Activated T-cell treated with anti-CD3 and anti-CD28 coated beads for 24 hours (primary cell): ENCODE data around the gene CDYL.
A peak's percentile ranks its signal among the peaks of the same experiment; 100 is the strongest.

Experiments
- DNase-seq: peaks from one replicate; pipeline ENCODE4 v3.0.0-alpha.2; 2020; ENCODE audit warnings: low read depth

Gene CDYL

DNA sequence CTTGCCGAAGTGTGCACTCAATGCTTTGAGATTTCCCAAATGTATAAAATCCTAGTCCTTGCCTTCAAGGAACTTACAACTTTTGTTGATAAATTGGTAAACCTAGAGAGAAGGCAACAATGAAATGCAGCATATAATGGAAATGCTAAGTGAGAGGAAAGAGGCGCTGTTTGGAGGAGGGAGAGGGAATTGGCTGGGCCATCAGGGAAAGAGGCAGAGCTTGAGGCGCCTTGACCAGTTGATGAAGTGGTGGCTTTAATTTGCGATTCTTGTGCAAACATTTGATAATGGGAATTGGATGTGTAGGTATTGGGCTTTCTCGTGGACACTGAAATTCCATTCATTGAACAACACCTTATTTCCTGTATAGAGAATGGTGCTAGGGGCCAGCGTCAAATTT, 1.9 kb upstream of the CDYL start:
- no peak for DNase-seq

DNA sequence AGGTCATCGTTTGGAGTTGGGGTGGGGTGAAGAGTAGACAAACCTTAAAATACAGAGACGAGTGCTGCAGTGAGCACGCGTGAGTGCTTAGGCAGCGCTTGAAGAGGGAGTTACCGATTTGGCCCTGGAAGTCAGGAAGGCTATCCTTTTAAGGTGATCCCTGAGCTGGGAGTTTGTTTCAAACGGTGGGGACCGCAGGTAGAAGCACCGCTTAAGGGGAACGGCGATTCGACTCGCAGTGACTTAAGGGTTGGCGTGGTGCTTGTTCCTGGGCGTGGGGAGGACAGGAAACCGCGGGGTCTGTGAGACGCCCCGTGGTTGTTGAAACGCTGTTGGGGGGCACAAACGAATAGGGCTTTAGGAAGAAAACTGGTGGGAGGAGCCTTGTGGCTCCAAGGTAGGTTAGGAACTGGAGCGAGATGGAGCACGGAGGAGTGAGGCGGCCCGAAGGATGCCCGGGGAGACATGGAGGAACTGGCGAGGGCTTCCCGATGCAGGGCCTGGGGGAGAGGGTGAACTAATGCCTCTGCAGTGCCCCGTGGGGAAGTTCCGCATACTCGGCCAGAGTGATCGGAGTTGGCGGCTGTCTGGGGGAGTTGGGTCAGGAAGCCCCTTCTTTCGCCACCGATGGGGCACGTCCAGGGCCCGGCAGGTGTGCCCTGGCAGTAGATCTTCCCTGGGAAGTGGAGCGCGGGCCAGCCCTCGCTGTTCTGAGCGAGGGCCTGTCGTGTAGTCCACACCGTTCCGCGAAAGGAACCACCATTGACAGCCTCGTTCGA, 1.3 kb upstream of the CDYL start:
- no peak for DNase-seq

DNA sequence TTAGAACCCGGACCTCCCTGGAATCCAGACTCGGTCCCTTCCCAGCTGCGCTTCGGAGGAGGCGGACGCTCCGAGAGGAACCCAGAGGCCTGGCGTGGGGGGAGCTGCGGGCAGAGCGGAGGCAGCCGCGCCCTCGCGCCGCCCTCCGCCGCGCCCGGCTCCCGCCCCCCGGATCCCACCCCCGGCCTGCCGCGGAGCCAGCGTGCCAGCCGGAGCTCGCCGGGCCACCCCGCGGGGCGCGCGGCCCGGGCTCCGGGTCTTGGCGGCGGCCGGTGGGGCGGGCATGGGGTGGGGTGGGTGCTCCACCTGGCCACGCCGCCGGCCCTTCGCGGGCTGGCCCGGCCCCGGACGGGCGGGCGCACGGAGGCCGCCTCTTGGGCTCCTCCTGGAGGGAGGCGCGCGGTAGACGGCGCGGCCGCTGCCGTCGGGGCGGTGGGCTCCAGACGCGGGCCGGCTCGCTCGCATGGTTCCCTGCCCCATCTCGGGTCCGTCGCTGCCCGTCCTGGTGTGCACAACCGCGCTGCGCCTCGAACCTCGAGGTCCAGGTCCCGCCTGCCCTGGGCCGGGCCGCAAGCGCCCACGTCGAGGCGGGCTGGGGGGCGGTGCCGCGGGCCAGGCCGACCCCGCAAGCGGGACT, 592 bp upstream of the CDYL start:
- DNase-seq: peak; percentile 55

DNA sequence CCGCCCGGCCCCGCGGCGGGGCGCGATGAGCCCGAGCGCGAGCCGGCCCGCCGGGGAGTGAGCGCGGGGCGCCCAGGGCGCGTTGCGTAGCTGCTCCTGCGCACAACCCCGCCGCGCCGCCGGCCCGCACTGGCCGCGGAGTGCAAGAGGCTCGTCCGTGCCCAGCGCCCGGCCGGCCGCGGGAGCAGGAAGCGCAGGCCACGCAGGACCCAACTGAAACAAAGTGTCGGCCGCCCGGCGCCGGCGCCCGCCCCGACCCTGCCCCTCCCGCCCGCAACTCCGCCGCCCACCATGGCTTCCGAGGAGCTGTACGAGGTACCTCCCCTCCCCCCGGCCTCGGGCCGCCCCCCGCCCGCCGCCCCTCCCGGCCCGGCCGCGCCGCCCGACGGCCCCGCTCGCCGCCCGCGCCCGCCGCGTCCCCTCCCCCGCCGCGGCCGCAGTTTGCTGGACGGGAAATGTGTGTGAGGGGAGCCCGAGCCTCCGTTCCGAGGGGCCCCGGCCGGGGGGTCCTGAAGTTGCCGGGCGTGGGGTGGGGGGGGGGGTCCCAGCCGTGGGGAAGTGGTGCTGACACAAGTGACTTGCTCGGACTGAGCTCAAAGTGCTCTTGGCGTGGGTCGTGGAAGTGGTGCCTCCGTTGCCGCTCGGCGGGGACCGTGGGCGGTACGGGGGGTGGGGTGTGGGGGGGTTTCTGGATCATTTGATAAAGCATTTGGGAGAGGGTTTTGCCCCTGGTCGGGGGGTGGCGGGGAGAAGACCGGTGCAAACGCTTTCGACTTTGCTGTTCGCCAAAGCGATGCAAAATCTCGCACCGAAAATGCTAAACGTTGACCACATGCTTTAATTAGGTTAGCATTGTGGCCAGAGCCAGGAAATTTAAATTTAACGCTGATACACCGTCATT, 539 bp downstream of the CDYL start:
- no peak for DNase-seq

DNA sequence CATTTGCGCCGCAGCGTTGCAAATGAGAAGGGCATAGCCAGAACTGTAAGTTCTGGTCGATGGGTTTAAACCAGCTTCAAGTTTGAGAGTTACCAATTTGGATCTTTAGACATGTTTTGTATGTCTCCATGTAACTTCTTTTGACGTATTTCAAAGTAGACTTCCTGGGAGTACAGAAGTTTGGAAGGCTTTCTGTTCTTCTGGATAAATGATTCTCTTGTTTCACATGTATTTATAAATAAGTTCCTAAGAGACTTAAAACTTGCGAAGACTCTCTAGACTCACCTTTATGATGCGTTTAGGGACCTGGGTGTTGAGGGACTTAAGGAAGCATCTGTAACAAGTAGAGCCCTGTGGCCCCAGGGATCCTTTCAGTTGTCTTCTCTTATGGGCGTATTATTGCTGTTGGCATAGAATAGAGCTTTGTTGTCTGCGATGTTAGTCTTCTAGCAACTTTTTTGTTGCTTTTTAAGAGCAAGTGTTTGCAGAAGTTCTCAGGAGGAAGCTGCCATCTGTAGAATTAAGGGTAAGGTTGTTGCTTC, 1.3 kb downstream of the CDYL start:
- no peak for DNase-seq

DNA sequence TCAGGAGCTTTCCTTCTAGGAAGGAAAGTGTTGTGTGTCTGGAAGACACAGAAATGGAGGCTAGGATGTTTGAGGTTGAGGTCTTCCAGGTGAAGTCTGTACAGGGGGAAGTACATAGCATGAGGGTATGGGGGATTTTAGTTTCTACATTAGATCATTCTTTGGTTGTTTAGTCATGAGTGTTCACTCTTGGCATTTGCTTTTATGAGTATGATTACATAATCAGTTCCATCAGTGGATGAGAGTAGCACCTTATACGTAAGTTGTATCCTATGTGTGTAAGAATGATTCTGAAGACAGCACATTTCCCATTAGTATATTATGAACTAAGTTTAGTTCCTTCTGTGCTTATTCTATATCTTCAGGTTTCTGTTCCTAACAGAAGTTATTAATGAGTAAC, 1.9 kb downstream of the CDYL start:
- no peak for DNase-seq

DNA sequence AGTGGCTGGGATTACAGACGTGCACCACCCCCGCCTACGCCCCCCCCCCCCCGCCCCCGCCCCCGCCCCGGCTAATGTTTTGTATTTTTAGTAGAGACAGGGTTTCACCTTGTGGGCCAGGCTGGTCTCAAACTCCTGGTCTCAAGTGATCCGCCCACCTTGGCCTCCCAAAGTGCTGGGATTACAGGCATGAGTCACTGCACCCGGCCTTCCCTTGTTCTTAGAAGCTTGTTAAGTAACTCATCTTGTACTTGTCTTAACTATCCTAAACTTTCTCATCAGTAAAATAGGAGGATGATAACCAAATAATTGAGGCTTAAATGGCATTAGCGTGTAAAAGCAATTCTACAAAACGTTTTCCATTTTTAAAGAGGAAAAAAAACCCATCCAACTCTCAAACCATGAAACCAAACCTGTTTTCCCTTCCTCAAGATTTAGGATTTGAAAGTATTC, 4.2 kb downstream of the CDYL start:
- DNase-seq: no peak

DNA sequence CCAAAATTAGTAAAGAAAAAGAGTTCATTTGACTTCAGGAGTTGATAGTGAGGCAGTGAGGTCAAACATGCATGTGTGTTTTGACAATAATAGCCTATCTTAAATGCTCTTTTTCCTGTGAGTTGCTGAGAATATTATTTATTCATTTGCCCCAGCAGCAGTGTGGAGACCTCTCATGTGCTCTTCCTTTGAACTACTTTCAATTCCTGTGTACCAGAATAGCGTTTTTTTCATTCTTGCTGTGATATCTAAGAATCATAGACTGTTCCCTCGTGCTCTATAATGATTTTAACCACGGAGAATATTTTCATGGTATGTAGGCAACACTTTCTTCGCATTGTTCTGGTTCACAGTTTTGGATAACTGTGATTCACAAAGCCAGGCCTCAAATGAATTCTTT, 5.2 kb downstream of the CDYL start:
- DNase-seq: no peak

DNA sequence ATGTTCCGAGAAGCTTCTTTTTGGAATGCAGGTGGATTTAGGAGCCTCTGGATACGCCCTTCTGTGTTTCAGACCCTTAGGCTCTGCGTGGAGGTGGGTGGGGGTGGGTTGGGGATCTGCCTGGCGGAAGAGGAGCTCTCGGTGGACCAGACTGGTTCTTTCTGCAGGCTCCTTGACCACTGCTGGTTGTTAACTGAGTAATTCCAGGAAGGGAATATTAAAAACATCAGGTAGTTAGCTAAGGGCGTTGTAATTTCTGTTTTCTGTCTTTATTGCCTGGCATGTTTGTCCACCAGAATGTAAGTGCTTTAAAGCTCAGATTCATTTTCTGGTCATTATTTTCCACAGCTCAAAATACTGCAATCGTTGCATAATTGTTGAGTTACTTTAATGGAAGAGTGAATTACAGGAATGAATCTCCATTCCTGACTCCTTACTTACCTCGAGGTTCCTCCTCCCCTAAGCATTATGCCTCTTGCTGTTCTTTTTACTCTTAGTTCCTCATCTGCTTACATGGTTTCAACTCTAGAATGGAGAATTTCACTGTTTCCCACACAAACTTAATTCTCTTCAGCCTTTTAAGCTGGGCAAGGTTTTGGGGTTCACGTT, 5.9 kb downstream of the CDYL start:
- no peak for DNase-seq

DNA sequence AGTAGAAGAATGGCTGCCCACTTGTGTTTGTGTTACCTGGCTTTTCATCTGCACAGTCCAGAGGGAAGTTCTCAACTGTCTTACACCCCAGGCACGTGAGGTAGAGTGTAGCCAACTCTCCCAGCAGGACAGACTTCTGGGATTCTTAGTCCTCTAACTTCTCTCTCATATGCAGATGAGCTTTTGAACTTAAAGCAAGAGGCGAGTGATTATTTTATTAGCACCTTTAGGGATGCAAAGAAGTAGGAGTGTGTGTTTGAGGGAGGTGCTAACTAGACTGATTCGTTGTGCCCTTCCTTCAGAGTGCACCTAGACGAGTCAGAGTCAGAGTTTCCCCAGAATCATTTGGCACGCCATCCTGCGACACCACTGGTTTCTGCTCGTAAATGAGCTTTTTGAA, 10.8 kb downstream of the CDYL start:
- DNase-seq: no peak

DNA sequence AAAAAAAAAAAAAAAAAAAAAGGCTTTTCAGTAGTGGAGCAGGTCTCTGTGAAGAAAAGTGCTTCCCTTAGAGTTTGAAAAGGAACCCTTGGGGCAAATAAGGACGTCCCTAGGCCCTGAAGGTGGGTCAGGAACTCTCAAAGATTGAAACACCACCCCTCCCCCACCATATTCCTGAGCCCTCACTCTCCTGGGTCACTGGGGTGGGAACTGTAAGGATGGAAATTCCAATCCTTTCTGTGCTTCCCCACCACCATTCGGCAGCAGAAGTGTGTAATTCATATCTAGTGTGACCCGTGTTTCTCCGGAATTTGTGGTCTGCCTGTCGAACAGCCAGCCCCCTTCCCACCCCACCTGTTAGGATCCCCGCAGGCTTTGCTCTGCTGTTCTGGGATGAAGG, 12.3 kb downstream of the CDYL start:
- DNase-seq: no peak

DNA sequence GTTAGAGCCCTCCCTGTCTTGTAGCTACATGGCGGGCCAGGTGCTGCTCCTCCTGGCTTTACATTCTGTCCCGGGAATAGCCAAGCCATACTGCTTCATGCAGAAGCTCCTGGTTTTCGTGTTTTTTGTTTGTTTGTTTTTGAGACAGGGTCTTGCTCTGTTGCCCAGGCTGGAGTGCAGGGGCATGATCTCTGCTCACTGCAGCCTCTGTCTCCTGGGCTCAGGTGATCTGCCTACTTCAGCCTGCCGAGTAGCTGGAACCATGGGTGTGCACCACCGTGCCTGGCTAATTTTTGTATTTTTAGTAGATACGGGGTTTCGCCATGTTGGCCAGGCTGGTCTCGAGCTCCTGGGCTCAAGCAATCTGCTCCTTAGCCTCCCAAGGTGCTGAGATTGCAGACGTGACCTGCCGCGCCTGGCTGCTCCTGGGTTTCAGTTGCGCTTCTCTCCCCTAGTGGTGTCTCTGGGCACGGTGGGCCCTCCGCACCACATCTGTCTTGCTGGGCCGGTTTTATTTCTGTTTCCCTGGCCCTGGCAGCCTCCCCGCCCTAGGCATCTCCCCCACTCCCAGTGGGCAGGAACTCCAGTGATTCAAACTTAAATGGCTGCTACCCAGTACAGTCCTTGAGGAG, 12.9 kb downstream of the CDYL start:
- no peak for DNase-seq

DNA sequence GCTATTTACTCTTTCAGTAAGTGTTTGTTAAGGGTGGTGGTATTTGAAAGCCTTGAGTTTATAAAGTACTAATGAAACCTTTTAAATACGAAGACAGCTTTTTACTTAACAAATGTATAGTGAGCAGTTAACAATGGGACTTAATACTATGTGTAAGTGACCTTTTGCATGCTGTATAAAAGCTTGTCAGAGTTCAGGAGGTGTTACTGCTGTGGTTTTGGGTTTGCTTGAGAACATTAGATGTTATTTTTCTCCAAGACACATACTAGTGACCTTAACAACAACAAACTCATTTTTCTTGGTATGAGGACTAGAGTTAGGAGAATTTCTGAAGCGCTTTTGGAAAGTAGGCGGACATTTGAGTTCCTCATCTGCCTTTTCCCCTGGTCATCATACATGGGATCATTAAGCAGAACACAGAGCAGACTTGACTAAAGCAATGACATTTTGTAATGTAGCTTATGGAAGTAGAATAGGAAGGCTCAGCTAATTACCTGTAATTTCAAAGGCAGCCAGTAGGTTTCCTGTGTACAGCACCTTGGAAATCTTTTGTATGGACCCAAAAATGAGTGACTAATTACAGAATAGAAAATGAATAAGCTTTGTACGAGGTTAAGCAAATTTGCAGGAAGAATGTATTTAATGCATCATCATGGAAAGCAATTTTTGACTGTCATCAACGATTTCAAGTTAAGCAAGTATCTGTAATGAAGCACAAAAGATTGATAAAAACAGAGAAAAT, 14.1 kb downstream of the CDYL start:
- no peak for DNase-seq

DNA sequence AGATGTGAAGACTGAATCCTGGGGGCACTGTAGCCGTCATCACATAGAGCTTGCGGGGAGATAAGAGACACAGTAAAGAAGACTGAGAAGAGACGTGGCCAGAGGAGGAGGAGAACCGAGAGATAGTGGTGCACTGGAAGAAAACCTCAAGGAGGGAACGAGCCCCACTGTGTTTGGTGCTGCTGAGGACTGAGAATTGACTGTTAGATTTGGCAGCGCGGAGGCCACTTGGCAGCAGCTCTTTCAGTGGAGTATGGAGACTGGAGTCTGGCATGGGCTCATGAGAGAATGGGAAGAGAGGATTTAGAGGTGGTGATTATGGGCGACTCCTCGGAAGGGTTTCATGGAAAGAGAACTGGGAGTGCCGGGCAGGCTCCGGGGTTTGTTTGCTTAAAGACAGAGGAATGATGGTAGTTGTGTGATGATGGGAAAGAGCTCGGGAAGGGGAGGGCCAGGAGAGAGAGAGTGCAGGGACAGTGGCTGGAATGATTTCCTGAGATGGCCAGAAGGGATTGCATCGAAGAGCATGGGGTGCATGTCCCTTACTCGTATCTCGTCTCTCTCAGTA, 18.0 kb downstream of the CDYL start:
- DNase-seq: no peak

DNA sequence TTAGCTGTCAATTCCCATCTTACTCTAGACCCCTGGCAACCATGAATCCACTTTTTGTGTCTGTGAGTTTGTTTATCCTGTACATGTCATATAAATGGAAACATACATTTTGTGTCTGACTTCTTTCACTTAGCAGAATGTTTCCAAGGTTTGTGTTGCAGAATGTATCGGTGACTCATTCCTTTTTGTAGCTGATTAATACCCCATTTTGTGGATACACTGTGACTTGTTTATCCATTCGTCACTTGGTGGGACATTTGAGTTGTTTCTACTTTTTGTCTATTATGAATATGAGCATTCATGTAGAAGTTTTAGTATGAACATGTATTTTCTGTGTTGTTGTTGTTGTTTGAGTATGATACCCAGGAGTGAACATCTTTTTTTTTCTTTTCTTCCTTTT, 21.4 kb downstream of the CDYL start:
- DNase-seq: no peak

DNA sequence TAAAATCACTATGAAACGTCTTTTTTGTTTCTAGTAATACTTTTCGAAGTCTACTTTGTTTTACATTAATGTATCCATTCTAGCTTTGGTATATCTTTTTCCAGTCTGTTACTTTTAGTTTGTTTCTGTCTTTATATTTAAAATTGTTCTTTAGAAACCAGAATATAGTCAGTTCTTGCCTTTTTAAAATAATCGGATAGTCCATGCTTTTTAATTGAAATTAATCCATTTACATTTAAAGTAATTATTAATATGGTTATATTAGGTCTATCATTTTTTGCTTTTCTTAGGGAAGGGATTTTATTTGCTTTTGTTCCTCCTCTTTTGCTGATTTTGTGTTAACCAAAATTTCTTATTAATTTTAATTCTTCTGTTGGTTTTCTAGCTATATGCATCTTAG, 23.7 kb downstream of the CDYL start:
- DNase-seq: no peak

DNA sequence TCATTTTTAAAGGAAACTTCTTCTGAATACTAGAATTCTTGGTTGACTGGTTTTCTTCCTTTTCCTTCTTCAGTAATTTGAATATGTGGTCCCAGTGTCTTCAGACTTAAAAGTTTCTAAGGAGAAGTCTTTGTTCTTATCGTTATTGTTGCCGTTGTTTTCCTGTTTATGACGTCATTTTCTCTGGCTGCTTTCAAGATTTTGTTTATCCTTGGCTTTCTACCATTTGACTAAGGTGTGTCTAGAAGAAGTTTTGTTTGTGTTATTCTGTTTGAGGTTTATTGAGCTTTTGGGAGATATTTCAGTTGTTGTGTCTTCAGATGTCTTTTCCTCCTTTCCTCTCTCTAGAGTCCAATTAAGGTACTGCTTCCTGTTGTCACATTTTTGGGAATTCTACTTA, 24.5 kb downstream of the CDYL start:
- DNase-seq: no peak

DNA sequence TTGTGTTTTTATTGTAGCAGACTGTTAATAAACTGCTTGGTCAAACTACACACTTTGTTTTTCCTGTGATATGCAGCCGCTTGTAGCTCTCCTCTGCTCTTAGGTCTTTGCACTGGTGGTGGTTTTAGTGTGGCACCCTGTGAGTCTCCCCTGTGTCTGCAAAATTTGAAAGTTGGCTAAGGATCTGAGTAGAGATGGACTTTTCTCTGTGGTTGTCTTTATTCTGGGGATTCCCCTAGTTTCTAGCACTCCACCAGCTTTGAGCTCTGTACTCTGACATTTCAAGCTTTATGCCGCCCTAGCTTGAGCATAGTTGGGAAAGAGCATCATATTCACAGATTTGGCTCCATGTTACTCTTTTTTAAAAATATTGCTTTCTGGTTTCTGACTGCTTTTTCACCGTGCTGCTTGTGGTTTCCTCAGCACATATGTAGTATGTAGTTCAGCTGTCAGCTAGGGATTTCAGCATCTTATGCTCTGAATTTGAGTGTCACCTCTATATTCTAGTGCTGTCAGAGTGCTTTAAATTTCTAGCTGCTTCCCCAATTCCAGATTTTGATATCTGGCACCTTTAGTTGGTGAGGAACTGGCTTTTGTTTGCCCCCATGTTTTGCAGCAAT, 25.4 kb downstream of the CDYL start:
- DNase-seq: no peak

DNA sequence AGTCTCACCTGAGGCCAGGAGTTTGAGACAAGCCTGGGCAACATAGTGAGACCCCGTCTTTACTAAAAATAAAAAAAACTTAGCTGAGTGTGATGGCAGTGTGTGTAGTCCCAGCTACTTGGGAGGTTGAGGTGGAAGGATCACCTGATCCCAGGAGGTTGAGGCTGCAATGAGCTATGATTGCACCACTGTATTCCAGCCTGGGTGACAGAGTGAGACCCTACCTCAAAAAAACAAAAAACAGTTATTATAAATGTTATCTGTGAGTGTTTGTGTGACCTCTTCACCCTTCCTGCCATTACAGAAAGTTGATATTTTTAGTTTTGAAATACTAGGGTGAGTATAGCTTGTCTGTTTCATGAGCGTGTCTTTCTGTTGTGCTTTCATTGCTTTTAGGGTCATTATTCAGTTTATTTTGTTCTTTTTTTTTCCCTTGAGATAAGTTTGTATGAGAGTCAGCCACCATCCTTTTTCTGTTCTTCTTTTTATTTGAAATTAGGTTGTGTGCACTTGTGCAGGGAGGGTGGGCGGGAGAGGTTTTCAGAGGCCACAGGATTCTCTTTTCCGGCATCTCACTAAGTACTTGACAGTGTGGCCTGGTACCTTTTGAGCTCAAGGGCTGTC, 26.2 kb downstream of the CDYL start:
- no peak for DNase-seq

DNA sequence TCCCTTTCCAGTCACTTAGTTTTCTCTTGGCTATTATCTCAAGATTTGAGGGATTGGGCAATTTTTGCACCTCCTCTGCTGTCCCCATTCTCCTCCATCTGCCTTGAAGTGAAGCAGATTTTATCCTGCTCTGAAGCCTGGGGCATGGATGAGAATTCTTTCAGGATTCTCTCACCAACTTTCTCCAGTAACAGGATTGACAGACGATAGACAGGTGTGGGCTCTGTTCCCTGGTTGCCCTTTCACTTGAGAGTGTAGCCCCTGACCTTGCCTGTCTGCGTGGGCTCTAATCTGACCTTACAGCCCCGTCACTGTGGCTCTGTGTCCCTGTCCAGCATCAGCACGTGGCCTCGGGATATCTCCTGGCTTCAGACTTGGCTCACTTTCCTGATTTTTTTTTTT, 27.1 kb downstream of the CDYL start:
- DNase-seq: no peak
